Measurements from ENCODE around the gene DUS2. TPM values are rescaled to one million over a fixed set of nuclear protein-coding genes. Genes with fewer than 3 reads are reported as not detected.

Gene DUS2
- polyA plus RNA-seq, 1 experiment = 14.1 TPM

Small RNA genes lying within 50 kb of the gene (small RNA-seq; reads per million reads assigned to genes)
- gene RF00019 (ENCODE audit: insufficient read length, low read depth) = not detected
- 1.6 reads per million for gene RNU6-359P (ENCODE audit: insufficient read length, low read depth)

Other genes starting within 250 kb of the DUS2 start
- gene RANBP10, start 216.7 kb upstream of the DUS2 start, polyA plus RNA-seq (2011; rRNA removed) = 11.3 and 11.7 TPM in 2 replicates
- 0.92 and 1.1 TPM in 2 replicates for gene TSNAXIP1, start 216.4 kb upstream of the DUS2 start, polyA plus RNA-seq (2011; rRNA removed)
- 22.3 and 22.8 TPM in 2 replicates for gene THAP11, start 181.0 kb upstream of the DUS2 start, polyA plus RNA-seq (2011; rRNA removed)
- 151 and 190 TPM in 2 replicates for gene NUTF2, start 176.4 kb upstream of the DUS2 start, polyA plus RNA-seq (2011; rRNA removed)
- gene CENPT, start 175.6 kb upstream of the DUS2 start, polyA plus RNA-seq (2011; rRNA removed) = 17.9 and 21.7 TPM in 2 replicates
- 18.7 and 31.6 TPM in 2 replicates for gene EDC4, start 150.2 kb upstream of the DUS2 start, polyA plus RNA-seq (2011; rRNA removed)
- 0.21 TPM in 1 of 2 replicates, not detected in the other for gene NRN1L, start 138.4 kb upstream of the DUS2 start, polyA plus RNA-seq (2011; rRNA removed)
- 18.2 and 26.6 TPM in 2 replicates for gene PSKH1, start 130.0 kb upstream of the DUS2 start, polyA plus RNA-seq (2011; rRNA removed)
- gene CTRL, start 91.4 kb upstream of the DUS2 start, polyA plus RNA-seq (2011; rRNA removed) = 0.14 and 0.29 TPM in 2 replicates
- 18.1 and 29.1 TPM in 2 replicates for gene PSMB10, start 86.4 kb upstream of the DUS2 start, polyA plus RNA-seq (2011; rRNA removed)
- gene LCAT, start 79.2 kb upstream of the DUS2 start, polyA plus RNA-seq (2011; rRNA removed) = 5.2 and 7.9 TPM in 2 replicates
- gene SLC12A4, start 54.6 kb upstream of the DUS2 start, polyA plus RNA-seq (2011; rRNA removed) = 48.1 and 63.0 TPM in 2 replicates
- gene DPEP3, start 42.8 kb upstream of the DUS2 start, polyA plus RNA-seq (2011; rRNA removed) = not detected in 2 replicates
- not detected in 2 replicates for gene DPEP2, start 23.8 kb upstream of the DUS2 start, polyA plus RNA-seq (2011; rRNA removed)
- gene DPEP2NB, start 7.4 kb upstream of the DUS2 start, polyA plus RNA-seq (2011; rRNA removed) = not detected in 2 replicates
- gene DDX28, start 52 bp upstream of the DUS2 start, polyA plus RNA-seq (2011; rRNA removed) = 7.6 and 8.1 TPM in 2 replicates
- 13.8 and 16.7 TPM in 2 replicates for gene NFATC3, start 62.1 kb downstream of the DUS2 start, polyA plus RNA-seq (2011; rRNA removed)
- gene ESRP2, start 212.8 kb downstream of the DUS2 start, polyA plus RNA-seq (2011; rRNA removed) = 0.01 and 0.14 TPM in 2 replicates
- 15.7 and 18.7 TPM in 2 replicates for gene PLA2G15, start 222.1 kb downstream of the DUS2 start, polyA plus RNA-seq (2011; rRNA removed)
- gene SLC7A6, start 241.2 kb downstream of the DUS2 start, polyA plus RNA-seq (2011; rRNA removed) = 27.4 and 30.3 TPM in 2 replicates

Measured in AG04450 (cell line).